ENCODE measurements around the gene SLIT3.
"Not testable (repeated sequence)": the region's sequence is repeated elsewhere in the genome, so short reads cannot be mapped to it uniquely, and the experiment has no call there.

Gene SLIT3

DNA sequence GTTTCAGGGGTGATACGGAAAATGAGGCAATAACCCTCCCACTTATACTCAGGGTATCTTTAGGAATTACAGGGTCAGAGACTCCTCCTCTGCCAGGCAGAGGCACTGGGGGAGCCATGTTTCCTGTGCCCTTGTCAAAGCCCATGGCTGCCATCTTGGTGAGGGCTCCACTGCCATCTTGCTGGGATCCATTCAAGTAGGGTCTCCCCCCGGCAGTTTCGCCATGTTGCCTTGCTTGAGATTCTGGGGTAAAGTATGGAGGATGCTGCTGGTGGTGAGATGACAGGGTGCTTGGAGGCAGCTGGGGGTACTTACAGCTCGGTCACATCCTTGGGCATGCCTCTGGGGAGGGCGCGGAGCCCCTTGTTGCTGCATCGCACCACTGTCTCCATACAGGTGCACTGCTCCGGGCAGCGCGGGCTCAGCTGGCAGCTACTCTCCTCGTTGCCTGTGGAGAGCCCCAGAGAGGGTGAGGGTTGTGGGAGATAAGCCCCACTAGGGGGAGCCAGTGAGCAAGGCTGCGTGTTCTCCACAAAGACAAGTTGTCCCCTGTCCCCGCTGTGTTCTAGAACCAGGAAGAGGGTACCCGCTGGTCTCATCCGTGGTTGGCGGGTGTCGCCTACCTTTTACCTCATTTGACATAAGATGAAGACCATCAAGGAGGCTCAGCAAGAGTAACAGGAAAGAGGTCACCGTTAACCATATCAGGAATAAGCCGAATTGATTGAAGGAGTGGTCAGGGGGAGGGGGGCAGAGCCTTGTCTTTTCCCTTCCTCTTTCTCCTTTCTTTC, 552.8 kb downstream of the SLIT3 start:
- Histone ChIP-seq H3K4me3 (ENCODE audit: low read depth, low read length) (no peak overlapping the region), H3K9ac (no peak overlapping the region), H3K27ac (no peak overlapping the region), H2AFZ (no peak overlapping the region), H3K79me2 (no peaks in the 10 kb centered on the region), H3K9me3 (ENCODE audit: control insufficient read depth, low read length) (no peaks in the 10 kb centered on the region), H3K4me1 (no peaks in the 10 kb centered on the region), H3K27me3 (ENCODE audit: control insufficient read depth, insufficient read depth, low read length) (no peaks in the 10 kb centered on the region), H3K36me3 (ENCODE audit: control insufficient read depth, insufficient read depth, low read length) (no peaks in the 10 kb centered on the region), H3K4me2 (ENCODE audit: low read length) (no peak overlapping the region)
- TF ChIP-seq CTCF (IDR thresholded peaks at IDR 0.05), result peak; percentile 34

DNA sequence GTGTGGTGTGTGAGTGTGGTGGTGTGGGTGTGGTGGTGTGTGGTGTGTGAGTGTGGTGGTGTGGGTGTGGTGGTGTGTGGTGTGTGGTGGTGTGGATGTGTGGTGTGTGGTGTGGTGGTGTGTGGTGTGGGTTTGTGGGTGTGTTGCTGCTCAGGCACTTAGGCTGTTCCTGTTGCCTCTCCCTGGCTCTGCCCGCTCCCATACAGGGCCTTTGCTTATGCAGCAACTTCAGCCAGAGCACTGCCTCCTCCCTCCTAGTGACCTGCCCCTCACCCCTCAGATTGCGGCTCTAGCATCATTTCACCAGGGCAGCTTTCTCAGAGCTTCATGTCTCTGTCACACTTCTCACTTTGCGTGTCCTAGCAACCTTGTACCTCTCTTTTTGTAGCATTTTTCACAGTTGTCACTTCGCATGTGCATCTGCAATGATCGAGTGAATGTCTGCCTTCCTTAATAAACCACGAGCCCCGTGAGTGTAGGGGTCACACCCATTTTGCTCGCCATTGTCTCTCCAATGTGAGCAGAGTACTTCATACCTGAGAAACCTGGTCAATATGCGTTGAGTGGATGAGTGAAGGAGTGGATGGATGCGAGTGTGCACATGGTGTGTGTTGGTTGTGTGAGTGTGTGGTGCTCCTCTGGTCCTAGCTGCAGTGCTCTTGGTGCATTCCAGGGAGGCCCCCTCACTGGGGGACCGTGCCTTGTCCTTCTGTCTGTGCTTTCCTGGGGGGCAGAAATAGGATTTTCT, 553.9 kb downstream of the SLIT3 start:
- no peak overlapping the region for H3K9ac ChIP-seq
- no peaks in the 10 kb centered on the region for H3K36me3 ChIP-seq (ENCODE audit: control insufficient read depth, insufficient read depth, low read length)
- H3K4me1 ChIP-seq, result no peaks in the 10 kb centered on the region
- no peak overlapping the region for H3K27ac ChIP-seq
- TF ChIP-seq CTCF (IDR thresholded peaks at IDR 0.05), result no peak
- H3K27me3 ChIP-seq (ENCODE audit: control insufficient read depth, insufficient read depth, low read length), result no peaks in the 10 kb centered on the region
- no peak overlapping the region for H3K4me3 ChIP-seq (ENCODE audit: low read depth, low read length)
- H2AFZ ChIP-seq, result no peak overlapping the region
- H3K79me2 ChIP-seq, result no peaks in the 10 kb centered on the region
- no peak overlapping the region for H3K4me2 ChIP-seq (ENCODE audit: low read length)
- no peaks in the 10 kb centered on the region for H3K9me3 ChIP-seq (ENCODE audit: control insufficient read depth, low read length)

- H3K79me2 ChIP-seq; H3K27ac ChIP-seq; H2AFZ ChIP-seq; H3K27me3 ChIP-seq (ENCODE audit: control insufficient read depth, insufficient read depth, low read length); H3K9ac ChIP-seq; H3K4me3 ChIP-seq (ENCODE audit: low read depth, low read length); H3K9me3 ChIP-seq (ENCODE audit: control insufficient read depth, low read length); H3K4me2 ChIP-seq (ENCODE audit: low read length); H3K4me1 ChIP-seq; H3K36me3 ChIP-seq (ENCODE audit: control insufficient read depth, insufficient read depth, low read length): not testable (repeated sequence)
Observed at GRCh38 chr5:168746126-168746892, 554.6 kb downstream of the SLIT3 start.

DNA sequence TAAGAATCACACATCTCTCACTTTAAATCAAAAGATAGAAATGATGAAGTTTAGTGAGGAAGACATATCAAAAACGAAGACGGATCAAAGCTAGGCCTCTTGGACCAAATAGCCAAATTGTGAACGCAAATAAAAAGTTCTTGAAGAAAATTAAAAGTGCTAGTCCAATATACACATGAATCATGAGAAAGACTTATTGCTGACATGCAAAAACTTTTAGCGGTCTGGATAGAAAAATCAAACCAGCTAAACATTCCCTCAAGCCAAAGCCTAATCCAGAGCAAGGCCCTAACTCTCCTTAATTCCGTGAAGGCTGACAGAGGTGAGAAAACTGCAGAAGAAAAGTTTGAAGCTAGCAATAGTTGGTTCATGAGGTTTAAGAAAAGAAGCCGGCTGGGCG, 557.3 kb downstream of the SLIT3 start:
- TF ChIP-seq CTCF (IDR thresholded peaks at IDR 0.05), result no peak
- Histone ChIP-seq H3K4me1 (no peaks in the 10 kb centered on the region), H3K9ac (no peak overlapping the region), H3K27me3 (ENCODE audit: control insufficient read depth, insufficient read depth, low read length) (no peaks in the 10 kb centered on the region), H2AFZ (no peak overlapping the region), H3K9me3 (ENCODE audit: control insufficient read depth, low read length) (no peaks in the 10 kb centered on the region), H3K4me2 (ENCODE audit: low read length) (no peak overlapping the region), H3K27ac (no peak overlapping the region), H3K79me2 (no peaks in the 10 kb centered on the region), H3K4me3 (ENCODE audit: low read depth, low read length) (no peak overlapping the region), H3K36me3 (ENCODE audit: control insufficient read depth, insufficient read depth, low read length) (no peaks in the 10 kb centered on the region)

DNA sequence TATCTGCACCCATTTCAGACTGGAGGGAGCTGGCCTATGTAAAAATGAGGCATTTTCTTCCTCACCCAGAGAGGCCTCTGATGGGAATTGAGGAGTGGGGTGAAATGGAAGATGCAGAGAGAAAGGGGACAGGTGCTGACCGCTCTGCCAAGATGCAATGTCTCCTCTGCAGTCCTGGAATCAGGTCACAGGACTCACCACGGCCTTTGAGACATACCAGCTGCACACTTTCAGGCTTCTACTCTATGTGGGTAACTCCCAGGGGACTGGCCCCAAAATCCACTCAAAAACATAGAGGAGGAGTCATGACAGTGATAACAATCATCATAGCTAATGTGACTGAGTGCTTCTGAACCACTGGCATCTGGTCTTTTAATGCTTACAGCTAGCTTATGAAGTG, 558.6 kb downstream of the SLIT3 start:
- not testable (repeated sequence) for H3K79me2 ChIP-seq; H3K27ac ChIP-seq; H3K9ac ChIP-seq; H3K4me2 ChIP-seq (ENCODE audit: low read length); H2AFZ ChIP-seq; H3K4me1 ChIP-seq; H3K4me3 ChIP-seq (ENCODE audit: low read depth, low read length); H3K27me3 ChIP-seq (ENCODE audit: control insufficient read depth, insufficient read depth, low read length); H3K9me3 ChIP-seq (ENCODE audit: control insufficient read depth, low read length); H3K36me3 ChIP-seq (ENCODE audit: control insufficient read depth, insufficient read depth, low read length)
